ENCODE results near the gene ZBTB6. TPM values are rescaled to one million over a fixed set of nuclear protein-coding genes. Genes with fewer than 3 reads are reported as not detected.

The ZBTB6 gene
- total and polyA plus RNA-seq, 5 donors from 2014 or later, result 0.87 to 4.5 (median 2.0) TPM

GRCh38 chr9:122948313-122948712, 35.2 kb upstream of the ZBTB6 start:
- H3K27me3 Mint-ChIP-seq, result no peaks in the 10 kb centered on the region
- Histone ChIP-seq H3K4me3 (ENCODE audit: low read depth, low read length) (peak overlapping the region; percentile 52), H3K9me3 (ENCODE audit: control insufficient read depth in 2 of 2, low read length in 2 of 2) (no peaks in the 10 kb centered on the region), H3K27ac (ENCODE audit: insufficient read depth, low read length, poor library complexity, severe bottlenecking) (peak overlapping the region; percentile 62), H3K27me3 (ENCODE audit: control insufficient read depth, insufficient read depth, low read length) (no peaks in the 10 kb centered on the region), H3K36me3 (ENCODE audit: control insufficient read depth, insufficient read depth, low read length) (no peaks in the 10 kb centered on the region), H3K4me1 (ENCODE audit: control insufficient read depth, insufficient read depth, low read length, poor library complexity, severe bottlenecking) (peaks cover 6% of the 10 kb centered on the region)
- H3K4me1 Mint-ChIP-seq, result peaks cover 40 to 60% (median 50%) of the 10 kb centered on the region in 4 donors
- peak overlapping the region in 2 of 3 donors; percentile 57 to 67 for H3K27ac Mint-ChIP-seq
- H3K4me3 Mint-ChIP-seq, result peak overlapping the region; percentile 9 to 57 (median 14)
- ATAC-seq (ENCODE audit: low read depth in 2 of 2), result no peak
- H3K36me3 Mint-ChIP-seq, result peaks cover 16% of the 10 kb centered on the region
- DNase-seq, result peak in 1 of 3 donors; percentile 41
- no peaks in the 10 kb centered on the region for H3K9me3 Mint-ChIP-seq

DNA sequence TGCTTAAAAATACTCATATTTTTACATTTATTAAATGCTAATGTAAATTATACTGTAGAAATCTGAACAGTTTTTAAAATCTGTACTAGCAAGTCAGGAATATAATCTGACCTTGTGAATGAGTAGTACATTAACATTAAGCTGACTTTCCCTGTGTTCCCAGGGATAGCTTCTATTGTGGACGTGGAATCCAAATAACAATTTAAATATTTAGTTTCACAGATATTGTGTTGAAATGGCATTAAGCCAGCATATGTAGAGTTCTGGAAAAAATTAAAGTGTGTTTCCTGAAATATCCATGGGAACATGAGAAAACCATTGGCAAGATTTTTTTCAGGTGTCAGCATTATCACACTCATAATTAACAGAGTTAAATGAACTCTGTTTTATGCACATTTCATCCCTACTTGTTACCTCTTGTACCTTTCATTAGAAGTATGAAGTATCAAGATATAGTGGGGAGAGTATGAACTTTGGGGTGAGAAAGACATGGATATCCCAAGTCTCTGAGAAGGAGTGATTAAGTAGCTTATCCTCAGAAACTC, 33.4 kb upstream of the ZBTB6 start:
- DNase-seq (no peak), ATAC-seq (ENCODE audit: low read depth in 2 of 2) (no peak)
- H3K4me1 ChIP-seq (ENCODE audit: control insufficient read depth, insufficient read depth, low read length, poor library complexity, severe bottlenecking), result peaks cover 20% of the 10 kb centered on the region
- no peak overlapping the region for H3K27ac ChIP-seq (ENCODE audit: insufficient read depth, low read length, poor library complexity, severe bottlenecking)
- Mint-ChIP-seq H3K4me1 (peaks cover 46 to 72% (median 56%) of the 10 kb centered on the region in 4 donors), H3K36me3 (peaks cover 16% of the 10 kb centered on the region), H3K27ac (no peak overlapping the region), H3K9me3 (peaks cover 0 to 1% (median 0%) of the 10 kb centered on the region in 7 donors), H3K4me3 (no peak overlapping the region), H3K27me3 (no peaks in the 10 kb centered on the region)
- no peaks in the 10 kb centered on the region for H3K36me3 ChIP-seq (ENCODE audit: control insufficient read depth, insufficient read depth, low read length)
- no peaks in the 10 kb centered on the region for H3K9me3 ChIP-seq (ENCODE audit: control insufficient read depth in 2 of 2, low read length in 2 of 2)
- no peaks in the 10 kb centered on the region for H3K27me3 ChIP-seq (ENCODE audit: control insufficient read depth, insufficient read depth, low read length)
- H3K4me3 ChIP-seq (ENCODE audit: low read depth, low read length), result no peak overlapping the region

DNA sequence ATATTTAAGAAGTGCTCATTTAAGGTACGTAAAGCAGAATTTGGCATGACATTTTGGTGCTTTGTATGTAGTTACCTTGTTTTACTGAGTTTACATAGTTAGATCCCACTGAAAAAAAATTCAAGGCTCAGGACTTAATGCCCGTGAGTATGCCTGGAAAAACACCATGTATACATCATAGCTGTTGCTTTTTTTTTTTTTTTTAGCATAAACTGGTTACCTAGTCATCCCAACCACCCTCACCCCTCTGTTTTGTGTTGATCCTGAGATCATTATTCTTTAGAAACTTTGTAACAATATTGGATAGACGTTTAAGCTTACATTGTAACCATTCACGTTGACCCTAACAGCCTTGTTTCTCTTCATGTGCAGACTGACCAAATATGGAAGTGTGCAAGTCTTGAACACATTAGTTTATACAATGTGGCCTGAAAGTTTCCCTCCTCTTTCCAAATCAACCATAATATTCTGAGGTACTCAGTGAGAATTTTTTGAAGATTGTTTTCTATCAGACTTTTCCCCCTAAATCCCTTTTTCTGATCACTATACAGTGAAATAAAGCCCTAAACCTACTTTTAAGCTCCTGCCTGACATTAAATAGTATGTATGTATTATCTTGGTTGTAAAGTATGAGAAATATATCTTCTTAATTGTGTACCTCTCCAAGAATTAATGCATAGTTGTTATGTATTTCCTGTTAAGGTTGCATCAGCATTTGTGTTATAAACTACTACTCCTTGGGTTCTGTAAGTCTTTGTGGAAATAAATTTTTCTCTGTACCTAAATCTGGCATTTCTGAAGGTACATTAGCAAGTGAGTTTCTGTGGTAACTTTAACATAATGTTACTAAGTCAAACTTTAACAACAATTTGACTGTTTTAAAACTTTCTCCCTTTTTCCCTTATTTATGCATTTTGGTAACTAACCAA, 32.1 kb upstream of the ZBTB6 start:
- H3K27ac ChIP-seq (ENCODE audit: insufficient read depth, low read length, poor library complexity, severe bottlenecking), result no peak overlapping the region
- no peak overlapping the region for H3K4me3 ChIP-seq (ENCODE audit: low read depth, low read length)
- H3K36me3 Mint-ChIP-seq, result peaks cover 16% of the 10 kb centered on the region
- DNase-seq, result no peak
- ATAC-seq (ENCODE audit: low read depth in 2 of 2), result no peak
- peaks cover 0 to 2% (median 0%) of the 10 kb centered on the region in 7 donors for H3K9me3 Mint-ChIP-seq
- no peaks in the 10 kb centered on the region for H3K27me3 Mint-ChIP-seq
- H3K27me3 ChIP-seq (ENCODE audit: control insufficient read depth, insufficient read depth, low read length), result no peaks in the 10 kb centered on the region
- no peak overlapping the region for H3K27ac Mint-ChIP-seq
- peaks cover 43 to 72% (median 56%) of the 10 kb centered on the region in 4 donors for H3K4me1 Mint-ChIP-seq
- H3K9me3 ChIP-seq (ENCODE audit: control insufficient read depth in 2 of 2, low read length in 2 of 2), result no peaks in the 10 kb centered on the region
- peak overlapping the region in 2 of 4 donors; percentile 34 to 87 for H3K4me3 Mint-ChIP-seq
- H3K36me3 ChIP-seq (ENCODE audit: control insufficient read depth, insufficient read depth, low read length), result no peaks in the 10 kb centered on the region
- peaks cover 29% of the 10 kb centered on the region for H3K4me1 ChIP-seq (ENCODE audit: control insufficient read depth, insufficient read depth, low read length, poor library complexity, severe bottlenecking)

DNA sequence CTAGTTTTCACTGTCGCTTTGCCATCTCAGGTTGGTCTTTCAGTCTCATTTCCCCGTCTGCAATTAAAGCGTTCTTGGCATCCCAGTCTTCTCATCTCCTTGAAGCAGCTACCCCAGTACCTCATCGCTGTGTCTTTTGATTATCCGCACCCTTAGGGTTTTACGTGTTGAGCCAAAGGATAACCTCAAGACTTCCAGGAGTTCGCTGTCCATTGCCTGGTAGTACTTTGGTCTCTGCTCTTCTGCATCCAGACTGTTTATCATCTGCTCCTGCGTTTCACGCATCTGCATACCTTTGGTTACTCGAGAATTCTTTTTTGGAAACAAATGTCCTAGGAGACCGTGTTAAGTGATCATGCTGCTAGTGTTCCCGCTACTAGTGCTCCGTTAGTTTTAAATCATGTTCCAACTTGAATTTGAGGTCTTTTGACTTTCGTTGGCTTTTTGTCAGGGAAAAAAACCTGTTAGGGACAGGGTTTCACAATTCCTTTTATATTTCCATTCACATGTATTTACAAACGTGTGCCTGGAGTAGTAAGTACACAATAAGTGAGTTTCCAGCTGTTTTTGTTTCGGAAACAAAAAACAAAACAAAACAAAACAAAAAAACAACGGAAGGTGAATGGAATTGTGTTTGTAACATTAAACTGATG, 28.6 kb upstream of the ZBTB6 start:
- H3K4me3 ChIP-seq (ENCODE audit: low read depth, low read length), result peak overlapping the region; percentile 95
- Mint-ChIP-seq H3K4me3 (peak overlapping the region; percentile 93 to 95 (median 94)), H3K27me3 (no peaks in the 10 kb centered on the region), H3K9me3 (peaks cover 0 to 2% (median 0%) of the 10 kb centered on the region in 7 donors), H3K36me3 (peaks cover 11% of the 10 kb centered on the region), H3K27ac (peak overlapping the region; percentile 45 to 98 (median 94)), H3K4me1 (peaks cover 23 to 51% (median 33%) of the 10 kb centered on the region in 4 donors)
- no peaks in the 10 kb centered on the region for H3K27me3 ChIP-seq (ENCODE audit: control insufficient read depth, insufficient read depth, low read length)
- no peak for DNase-seq
- no peaks in the 10 kb centered on the region for H3K9me3 ChIP-seq (ENCODE audit: control insufficient read depth in 2 of 2, low read length in 2 of 2)
- no peaks in the 10 kb centered on the region for H3K36me3 ChIP-seq (ENCODE audit: control insufficient read depth, insufficient read depth, low read length)
- peaks cover 23% of the 10 kb centered on the region for H3K4me1 ChIP-seq (ENCODE audit: control insufficient read depth, insufficient read depth, low read length, poor library complexity, severe bottlenecking)
- peak overlapping the region; percentile 81 for H3K27ac ChIP-seq (ENCODE audit: insufficient read depth, low read length, poor library complexity, severe bottlenecking)
- no peak for ATAC-seq (ENCODE audit: low read depth in 2 of 2)

DNA sequence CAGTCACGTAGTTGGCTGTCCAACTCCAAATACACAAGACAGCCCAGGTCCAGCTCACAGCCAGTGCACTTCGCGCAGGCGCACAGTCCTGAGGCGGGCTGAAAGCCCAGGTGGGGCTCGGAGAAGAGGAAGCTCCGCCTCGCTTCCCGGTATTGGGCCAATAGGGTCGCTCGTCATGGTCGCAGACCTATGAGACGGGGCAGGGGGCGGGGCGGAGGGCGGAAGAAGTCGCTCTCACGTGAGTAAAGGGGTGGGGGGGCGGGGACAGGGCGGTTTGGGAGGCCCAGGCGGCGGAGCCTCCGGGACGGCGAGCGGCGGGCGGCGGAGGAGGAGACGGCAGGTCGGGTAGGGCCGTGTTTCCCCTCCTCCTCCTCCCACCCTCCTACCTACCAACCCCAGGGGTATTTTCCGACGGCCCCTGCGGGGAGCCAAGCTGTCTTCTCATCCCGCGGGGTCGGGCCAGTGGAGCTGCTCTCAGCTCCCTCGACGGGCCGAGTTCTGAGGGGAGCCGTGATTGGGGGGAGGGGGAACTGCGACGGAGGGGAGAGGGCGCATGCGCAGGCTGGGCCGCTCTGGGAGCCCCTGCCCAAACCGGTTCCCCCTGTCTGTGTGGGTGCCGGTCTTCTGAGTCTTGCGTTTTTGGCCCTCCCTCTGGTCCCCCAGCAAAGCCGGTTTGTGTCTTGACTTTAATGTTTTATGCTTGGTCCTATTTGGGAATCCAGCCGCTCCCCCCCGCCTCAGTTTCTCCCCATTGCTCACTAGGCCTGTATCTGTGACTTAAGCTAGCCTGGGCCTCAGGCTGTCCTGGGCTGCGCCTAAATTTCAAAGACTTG, 27.8 kb upstream of the ZBTB6 start, which contains the start of gene RABGAP1:
Gene RABGAP1 (plus strand): TSS at position 272 of the 833 bp plus-strand sequence. CDS start 16,040 bp downstream, outside the sequence.
- Histone ChIP-seq H3K36me3 (ENCODE audit: control insufficient read depth, insufficient read depth, low read length) (peaks cover 3% of the 10 kb centered on the region), H3K9me3 (ENCODE audit: control insufficient read depth in 2 of 2, low read length in 2 of 2) (no peaks in the 10 kb centered on the region), H3K27me3 (ENCODE audit: control insufficient read depth, insufficient read depth, low read length) (no peaks in the 10 kb centered on the region), H3K27ac (ENCODE audit: insufficient read depth, low read length, poor library complexity, severe bottlenecking) (peak within 1 kb of the TSS; percentile 81), H3K4me3 (ENCODE audit: low read depth, low read length) (peak within 1 kb of the TSS; percentile 95), H3K4me1 (ENCODE audit: control insufficient read depth, insufficient read depth, low read length, poor library complexity, severe bottlenecking) (peaks cover 23% of the 10 kb centered on the region)
- Mint-ChIP-seq H3K9me3 (peaks cover 0 to 2% (median 0%) of the 10 kb centered on the region in 7 donors), H3K4me3 (peak within 1 kb of the TSS; percentile 93 to 95 (median 94)), H3K27me3 (no peaks in the 10 kb centered on the region), H3K27ac (peak within 1 kb of the TSS; percentile 71 to 98 (median 94)), H3K36me3 (peaks cover 9% of the 10 kb centered on the region), H3K4me1 (peaks cover 21 to 48% (median 31%) of the 10 kb centered on the region in 4 donors)
- DNase-seq (peak; percentile 95 to 99 (median 98)), ATAC-seq (ENCODE audit: low read depth in 2 of 2) (peak; percentile 99)

- ATAC-seq (ENCODE audit: low read depth in 2 of 2), result no peak
- H3K27me3 Mint-ChIP-seq, result no peaks in the 10 kb centered on the region
- Histone ChIP-seq H3K4me1 (ENCODE audit: control insufficient read depth, insufficient read depth, low read length, poor library complexity, severe bottlenecking) (peaks cover 23% of the 10 kb centered on the region), H3K27me3 (ENCODE audit: control insufficient read depth, insufficient read depth, low read length) (no peaks in the 10 kb centered on the region), H3K4me3 (ENCODE audit: low read depth, low read length) (peak overlapping the region; percentile 70), H3K36me3 (ENCODE audit: control insufficient read depth, insufficient read depth, low read length) (peaks cover 3% of the 10 kb centered on the region), H3K9me3 (ENCODE audit: control insufficient read depth in 2 of 2, low read length in 2 of 2) (no peaks in the 10 kb centered on the region), H3K27ac (ENCODE audit: insufficient read depth, low read length, poor library complexity, severe bottlenecking) (peak overlapping the region; percentile 74)
- peaks cover 0 to 2% (median 0%) of the 10 kb centered on the region in 7 donors for H3K9me3 Mint-ChIP-seq
- H3K4me3 Mint-ChIP-seq, result peak overlapping the region; percentile 61 to 95 (median 94)
- peaks cover 3% of the 10 kb centered on the region for H3K36me3 Mint-ChIP-seq
- peaks cover 15 to 43% (median 26%) of the 10 kb centered on the region in 4 donors for H3K4me1 Mint-ChIP-seq
- H3K27ac Mint-ChIP-seq, result peak overlapping the region; percentile 71 to 94 (median 77)
- DNase-seq, result no peak
Measured at GRCh38 chr9:122940454-122940748, 27.3 kb upstream of the ZBTB6 start.

DNA sequence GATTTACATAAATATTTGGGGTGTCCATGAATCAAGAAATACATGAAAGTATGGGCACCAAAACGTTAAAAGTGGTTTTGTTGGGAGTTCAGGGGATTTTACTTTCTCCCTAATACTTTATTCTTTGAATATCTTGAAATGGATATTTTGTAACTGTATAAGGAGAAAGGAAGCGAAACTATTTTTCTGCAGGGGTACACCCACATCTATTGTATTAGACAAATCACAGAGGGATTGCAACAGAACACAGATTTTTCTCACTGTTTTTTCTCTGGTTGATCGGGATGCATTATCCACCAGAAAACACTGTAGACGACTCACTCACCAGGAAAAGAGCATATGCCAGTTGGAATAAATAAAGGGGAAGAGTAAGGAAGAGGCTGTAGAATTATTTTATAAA, 26.5 kb upstream of the ZBTB6 start:
- no peaks in the 10 kb centered on the region for H3K27me3 ChIP-seq (ENCODE audit: control insufficient read depth, insufficient read depth, low read length)
- Mint-ChIP-seq H3K36me3 (peaks cover 3% of the 10 kb centered on the region), H3K4me3 (peak overlapping the region in 2 of 4 donors; percentile 36 to 68), H3K4me1 (peaks cover 11 to 42% (median 26%) of the 10 kb centered on the region in 4 donors), H3K27me3 (no peaks in the 10 kb centered on the region), H3K27ac (no peak overlapping the region), H3K9me3 (peaks cover 0 to 2% (median 0%) of the 10 kb centered on the region in 7 donors)
- H3K4me1 ChIP-seq (ENCODE audit: control insufficient read depth, insufficient read depth, low read length, poor library complexity, severe bottlenecking), result peaks cover 23% of the 10 kb centered on the region
- ATAC-seq (ENCODE audit: low read depth in 2 of 2) (no peak), DNase-seq (no peak)
- H3K36me3 ChIP-seq (ENCODE audit: control insufficient read depth, insufficient read depth, low read length), result peaks cover 3% of the 10 kb centered on the region
- H3K9me3 ChIP-seq (ENCODE audit: control insufficient read depth in 2 of 2, low read length in 2 of 2), result no peaks in the 10 kb centered on the region
- no peak overlapping the region for H3K27ac ChIP-seq (ENCODE audit: insufficient read depth, low read length, poor library complexity, severe bottlenecking)
- H3K4me3 ChIP-seq (ENCODE audit: low read depth, low read length), result no peak overlapping the region

Measured in CD4-positive, CD25-positive, alpha-beta regulatory T cell (primary cell).